Endothelial cell of umbilical vein (primary cell): ENCODE measurements around the gene ZNRF3. TPM values are rescaled to one million over a fixed set of nuclear protein-coding genes. Genes with fewer than 3 reads are reported as not detected.

Source experiments
- BruUV-seq: library from RNA; stranded (reverse); fragments of 400-500 nt; replicated peaks from 2 replicates; lab custom pipeline; 2021; lab: Mats Ljungman, UMichigan
- CTCF ChIA-PET: fragments of 300-600, 350-600 bp; sonication (Branson Sonifier 250); formaldehyde crosslinking; loops from one replicate; lab custom pipeline; 2021; ENCODE audit warnings: antibody characterized with exemption, inconsistent platforms; lab: Charles Lee
- POLR2A ChIA-PET: fragments of 300-600, 350-600 bp; sonication (Branson Sonifier 250); formaldehyde crosslinking; loops from one replicate; lab custom pipeline; 2021; ENCODE audit warnings: antibody characterized with exemption, inconsistent platforms; lab: Charles Lee
- DNase-seq: peaks from one replicate; pipeline ENCODE4 v3.0.0-alpha.2; 2011; ENCODE audit warnings: low read depth, low spot score
- FAIRE-seq: peaks from 2 replicates; lab custom pipeline; 2011; peaks lifted over from hg19 to GRCh38; lab: Jason Lieb, UNC
- H2AFZ ChIP-seq: 2 replicates; pipeline ENCODE4 v1.6.0; 2012; ENCODE audit warnings: low read depth, low read length, control low read depth, inconsistent platforms
- H3K27ac ChIP-seq: 2 replicates; pipeline ENCODE4 v1.5.1; 2011; ENCODE audit warnings: low read depth, mild to moderate bottlenecking, control low read depth, low read length, moderate library complexity; ENCODE audit not compliant: insufficient read depth
- H3K27me3 ChIP-seq, 2 experiments: 2 replicates each; pipeline versions ENCODE4 v1.6.0 to v1.6.1; 2011; ENCODE audit warnings: low read length in 2 of 2, mixed read lengths in 1 of 2; ENCODE audit not compliant: control insufficient read depth in 2 of 2, insufficient read depth in 2 of 2
- H3K36me3 ChIP-seq, 2 experiments: 2 replicates in 1 of 2; 3 replicates in 1 of 2; pipeline ENCODE4 v1.5.1; 2011; ENCODE audit warnings: low read length in 2 of 2, mild to moderate bottlenecking in 1 of 2, moderate library complexity in 1 of 2; ENCODE audit not compliant: control insufficient read depth in 2 of 2, insufficient read depth in 2 of 2; ENCODE audit errors: extremely low read depth in 1 of 2
- H3K4me1 ChIP-seq: 3 replicates; pipeline ENCODE4 v1.5.1; 2011; ENCODE audit warnings: mild to moderate bottlenecking, low read length; ENCODE audit not compliant: control insufficient read depth, insufficient read depth; ENCODE audit errors: extremely low read depth
- H3K4me2 ChIP-seq: 2 replicates; pipeline ENCODE4 v1.6.1; 2011; ENCODE audit warnings: low read length, control low read depth, mixed read lengths; ENCODE audit not compliant: insufficient read depth
- H3K4me3 ChIP-seq, 3 experiments: fragments of 200-600 bp in 1 of 3; sonication (generic), shearing (Covaris generic) in 1 of 3; replicated peaks in 1 of 3; 2 replicates each; pipeline ENCODE4 v1.5.1; 2011 to 2016; ENCODE audit warnings: control low read depth in 3 of 3, low read length in 3 of 3, mild to moderate bottlenecking in 2 of 3, inconsistent platforms in 1 of 3, low read depth in 1 of 3, moderate library complexity in 1 of 3; ENCODE audit not compliant: insufficient read depth in 1 of 3
- H3K79me2 ChIP-seq: 2 replicates; pipeline ENCODE4 v1.6.0; 2012; ENCODE audit warnings: low read length, inconsistent platforms; ENCODE audit not compliant: control insufficient read depth, insufficient read depth
- H3K9ac ChIP-seq: replicated peaks from 2 replicates; pipeline ENCODE3; 2011; ENCODE audit warnings: low read length, control low read depth; ENCODE audit not compliant: insufficient read depth; ENCODE audit errors: extremely low read depth
- H3K9me1 ChIP-seq: replicated peaks from 3 replicates; pipeline ENCODE4 v1.6.0; 2011; ENCODE audit warnings: mild to moderate bottlenecking, low read length; ENCODE audit not compliant: control insufficient read depth, insufficient read depth; ENCODE audit errors: extremely low read depth
- H3K9me3 ChIP-seq: replicated peaks from 2 replicates; pipeline ENCODE4 v1.5.1; 2012; ENCODE audit warnings: low read length, inconsistent platforms; ENCODE audit not compliant: control insufficient read depth, insufficient read depth
- H4K20me1 ChIP-seq: replicated peaks from 2 replicates; pipeline ENCODE3; 2011; ENCODE audit warnings: mild to moderate bottlenecking, low read length; ENCODE audit not compliant: control insufficient read depth, insufficient read depth; ENCODE audit errors: extremely low read depth
- CTCF ChIP-seq, 2 donors: IDR thresholded peaks; 1 replicate in 1 of 2; 2 replicates in 1 of 2; pipeline ENCODE4 v1.5.1; 2011; ENCODE audit warnings: low read length in 2 of 2, mild to moderate bottlenecking in 2 of 2, moderate library complexity in 2 of 2, control low read depth in 1 of 2, inconsistent platforms in 1 of 2, low read depth in 1 of 2; ENCODE audit not compliant: insufficient read depth in 1 of 2; ENCODE audit errors: extremely low read depth in 1 of 2
- EZH2 ChIP-seq: IDR thresholded peaks from 2 replicates; pipeline ENCODE4 v1.6.1; 2012; ENCODE audit warnings: borderline replicate concordance, low read depth, mild to moderate bottlenecking, moderate library complexity, low read length, inconsistent platforms; ENCODE audit not compliant: severe bottlenecking
- FOS ChIP-seq: IDR thresholded peaks from 2 replicates; pipeline ENCODE4 v1.6.1; 2011; ENCODE audit warnings: mild to moderate bottlenecking, low read length, moderate library complexity, borderline replicate concordance; ENCODE audit not compliant: insufficient read depth
- GATA2 ChIP-seq: IDR thresholded peaks from 2 replicates; pipeline ENCODE4 v1.7.0; 2011; ENCODE audit warnings: low read depth, mild to moderate bottlenecking, moderate library complexity, mixed read lengths, low read length; ENCODE audit not compliant: insufficient read length, insufficient read depth
- JUN ChIP-seq: IDR thresholded peaks from 2 replicates; pipeline ENCODE4 v1.6.1; 2011; ENCODE audit warnings: borderline replicate concordance, low read depth; ENCODE audit not compliant: insufficient read length, insufficient read depth
- MAX ChIP-seq: IDR thresholded peaks from 2 replicates; pipeline ENCODE4 v1.6.1; 2011; ENCODE audit not compliant: insufficient read depth, insufficient read length
- MYC ChIP-seq: IDR thresholded peaks from one replicate; pipeline ENCODE4 v1.6.1; 2011; ENCODE audit warnings: mild to moderate bottlenecking, low read depth, low read length
- POLR2A ChIP-seq: IDR thresholded peaks from 2 replicates; pipeline ENCODE4 v1.6.1; 2012; ENCODE audit warnings: low read depth, mild to moderate bottlenecking, control low read depth, low read length
- POLR2AphosphoS5 ChIP-seq: IDR thresholded peaks from 2 replicates; pipeline ENCODE4 v1.6.1; 2012; ENCODE audit warnings: low read depth, mild to moderate bottlenecking, control low read depth, low read length, moderate library complexity; ENCODE audit not compliant: insufficient read depth
- dilution Hi-C: fragments of 300-500 bp; cut with MboI; formaldehyde crosslinking; loops from one replicate; pipeline ENCODE4 v1.15.0; 2019; ENCODE audit warnings: low sequenced_read_pairs; ENCODE audit not compliant: extremely low pct_ligation_motif_present
- intact Hi-C: fragments of 100-400 bp; cut with micrococcal nuclease; formaldehyde crosslinking; loops from one replicate; pipeline ENCODE4 v1.10.0; 2022
- polyA plus RNA-seq, 4 experiments: library from polyadenylated mRNA; depleted of rRNA in 3 of 4; stranded (reverse) in 3 of 4; unstranded in 1 of 4; fragments of >200 nt; gene quantifications; 2 replicates each; pipeline versions ENCODE4 v1.2.1 to v1.2.3, GENCODE V29; 2011 to 2012; ENCODE audit warnings: missing spikeins in 1 of 4
- total RNA-seq: library from RNA; stranded (reverse); gene quantifications from 2 replicates; pipeline ENCODE4 v1.2.3, GENCODE V29; 2021

Gene ZNRF3
- total and polyA plus RNA-seq, 2 donors (not counting 3 experiments of a cell fraction or from before 2014, with no cell fraction given), result 2.7 to 5.2 TPM

GRCh38 chr22:29003975-29004646 is 120.7 kb downstream of the ZNRF3 start:
- Histone ChIP-seq H3K27ac (no peak overlapping the region), H3K79me2 (no peaks in the 10 kb centered on the region), H3K27me3 (no peaks in the 10 kb centered on the region), H4K20me1 (no peaks in the 10 kb centered on the region), H3K4me1 (no peaks in the 10 kb centered on the region), H3K9me1 (no peaks in the 10 kb centered on the region), H3K4me2 (no peak overlapping the region), H3K9me3 (no peaks in the 10 kb centered on the region), H2AFZ (no peak overlapping the region), H3K9ac (no peak overlapping the region), H3K36me3 (no peaks in the 10 kb centered on the region), H3K4me3 (no peak overlapping the region)
- dilution Hi-C loops (loop anchor here (25.0 kb wide), 1 partner anchor 92 kb away; no protein-coding TSS in a partner anchor), intact Hi-C loops (no loop called here)
- BruUV-seq, result no TSS peak
- FAIRE-seq (peak; percentile 50), DNase-seq (no peak)
- no peak for TF ChIP-seq FOS
- ChIA-PET POLR2A (no interaction called here), CTCF (interaction anchor here (1.8 kb wide), 1 partner anchor 37 kb away, joined by 12 read pairs; no protein-coding TSS in a partner anchor)

DNA sequence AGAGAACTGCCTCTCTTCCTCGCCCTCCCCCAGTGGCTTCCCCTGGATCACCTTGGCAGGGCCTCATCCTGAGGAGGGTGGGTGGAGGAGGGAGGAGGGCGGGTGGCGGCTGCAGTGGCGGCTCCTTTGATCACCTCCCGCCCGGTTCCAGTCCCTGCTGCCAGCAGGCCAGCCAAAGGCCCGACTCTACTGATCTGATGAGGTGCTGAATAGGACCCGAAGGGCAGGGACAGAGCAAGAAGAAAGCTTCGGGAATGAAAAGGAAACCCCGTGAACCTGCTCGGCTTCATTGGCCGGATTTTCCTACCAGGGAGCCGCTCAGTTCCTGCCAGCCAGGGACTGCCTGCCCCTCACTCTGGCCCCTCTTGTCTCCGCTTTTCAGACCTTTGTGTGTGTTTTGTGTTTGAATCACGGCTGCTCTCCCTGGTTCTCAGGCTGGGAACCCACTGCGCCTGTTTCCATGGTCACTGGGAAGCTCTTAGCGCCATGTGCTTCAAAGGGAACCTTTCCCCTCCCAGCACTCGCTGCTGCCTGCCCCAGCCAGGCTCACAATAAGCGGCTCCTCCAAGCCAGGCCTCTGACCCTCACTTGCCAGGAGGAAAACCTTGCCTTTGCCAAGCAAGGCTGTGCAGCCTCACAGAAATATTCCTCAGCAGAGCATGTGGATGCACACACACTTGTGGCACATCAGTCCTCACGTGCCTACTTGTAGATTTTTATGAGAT is 121.4 kb downstream of the ZNRF3 start:
- no peaks in the 10 kb centered on the region for H3K9me1 ChIP-seq
- FAIRE-seq (no peak), DNase-seq (peak; percentile 29)
- intact Hi-C loops, result no loop called here
- H3K4me2 ChIP-seq, result no peak overlapping the region
- H3K27me3 ChIP-seq, result no peaks in the 10 kb centered on the region
- dilution Hi-C loops, result loop anchor here (25.0 kb wide), 1 partner anchor 93 kb away; no protein-coding TSS in a partner anchor
- no peaks in the 10 kb centered on the region for H3K4me1 ChIP-seq
- H3K9ac ChIP-seq, result no peak overlapping the region
- POLR2A ChIA-PET, result interaction anchor here (0.7 kb wide), 1 partner anchor 9 kb away, joined by 3 read pairs; no protein-coding TSS in a partner anchor
- no peaks in the 10 kb centered on the region for H3K9me3 ChIP-seq
- H3K4me3 ChIP-seq, result no peak overlapping the region
- H2AFZ ChIP-seq, result no peak overlapping the region
- BruUV-seq, result no TSS peak
- no peaks in the 10 kb centered on the region for H3K36me3 ChIP-seq
- CTCF ChIA-PET, result interaction anchor here (0.7 to 1.8 kb wide), 2 partner anchors 36 to 61 kb away, joined by 3 to 12 read pairs; no protein-coding TSS in a partner anchor
- no peaks in the 10 kb centered on the region for H3K79me2 ChIP-seq
- H4K20me1 ChIP-seq, result no peaks in the 10 kb centered on the region
- no peak overlapping the region for H3K27ac ChIP-seq
- no peak for TF ChIP-seq JUN
- no peak for TF ChIP-seq MAX
- no peak for TF ChIP-seq POLR2AphosphoS5
- no peak for TF ChIP-seq MYC
- no peak for TF ChIP-seq POLR2A
- TF ChIP-seq GATA2, result no peak
- no peak for TF ChIP-seq CTCF (IDR thresholded peaks at IDR 0.05; ENCODE audit: extremely low read depth in 1 of 2, insufficient read depth in 1 of 2, low read depth in 1 of 2, low read length in 2 of 2)
- TF ChIP-seq EZH2, result no peak
- TF ChIP-seq FOS, result no peak
